ENCODE data around the gene ELL. TPM values are rescaled to one million over a fixed set of nuclear protein-coding genes. Genes with fewer than 3 reads are reported as not detected.
A peak's percentile ranks its signal among the peaks of the same experiment; 100 is the strongest.

ELL gene
- total and polyA plus RNA-seq, 2 experiments from 2014 or later = 11.3 to 20.1 TPM

DNA sequence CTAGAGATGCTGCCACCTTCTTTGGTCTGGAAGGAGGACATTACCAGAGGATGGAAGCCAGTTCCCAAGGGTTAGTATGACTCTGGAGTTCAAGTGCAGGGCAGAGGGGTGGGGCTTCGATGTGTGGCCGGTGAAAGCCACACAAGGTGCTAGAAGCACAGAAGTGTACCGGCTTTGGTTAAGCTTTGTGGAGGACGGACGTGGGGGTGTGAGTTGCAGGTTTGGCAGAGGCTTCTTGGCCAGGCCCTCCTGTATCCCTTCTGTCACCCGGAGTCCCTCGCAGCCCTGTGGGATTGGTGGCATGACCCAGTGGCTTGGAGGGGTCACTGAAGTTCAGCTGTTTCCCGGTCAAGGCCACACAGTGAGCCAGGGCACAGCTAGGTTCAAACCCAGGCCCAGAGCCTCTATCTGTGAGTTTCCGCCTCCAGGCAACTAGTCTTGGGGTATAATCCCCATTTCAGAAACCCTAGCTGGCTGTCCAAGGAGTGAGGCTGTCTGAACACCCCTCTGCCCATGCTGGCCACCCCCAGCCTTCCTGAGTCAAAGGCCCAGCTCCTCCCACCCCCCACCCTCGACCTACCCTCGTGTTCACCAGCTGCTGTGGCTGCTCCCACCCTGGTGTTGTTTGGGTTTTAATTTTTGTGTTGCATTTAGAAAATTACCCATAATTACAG lies 107.2 kb downstream of the ELL start:
- peaks cover 8% of the 10 kb centered on the region for H3K4me1 ChIP-seq (ENCODE audit: insufficient read depth)
- H3K36me3 ChIP-seq (ENCODE audit: insufficient read depth) = no peaks in the 10 kb centered on the region
- H3K4me2 ChIP-seq = no peak overlapping the region
- H3K27ac Mint-ChIP-seq = no peak overlapping the region
- H3K36me3 Mint-ChIP-seq (ENCODE audit: low read depth) = no peaks in the 10 kb centered on the region
- peak; percentile 45 for DNase-seq (ENCODE audit: low spot score)
- no peaks in the 10 kb centered on the region for H3K9me3 Mint-ChIP-seq
- no peaks in the 10 kb centered on the region for H3K79me2 ChIP-seq (replicated peaks; ENCODE audit: insufficient read depth)
- H2AFZ ChIP-seq = no peak overlapping the region
- H3K9me2 ChIP-seq (ENCODE audit: insufficient read depth) = no peaks in the 10 kb centered on the region
- no peak overlapping the region for H3K27ac ChIP-seq (ENCODE audit: low read depth)
- no peaks in the 10 kb centered on the region for H4K20me1 ChIP-seq (replicated peaks; ENCODE audit: insufficient read depth)
- no peak overlapping the region for H3K4me3 Mint-ChIP-seq
- peaks cover 19% of the 10 kb centered on the region for H3K27me3 ChIP-seq (ENCODE audit: insufficient read depth)
- ATAC-seq = no peak
- TF ChIP-seq EZH2phosphoT487 (IDR thresholded peaks at IDR 0.05; ENCODE audit: unreplicated experiment) = no peak
- no peak for TF ChIP-seq POLR2AphosphoS5 (IDR thresholded peaks at IDR 0.05; ENCODE audit: low read depth)
- TF ChIP-seq STAT1 (IDR thresholded peaks at IDR 0.05; ENCODE audit: unreplicated experiment) = no peak
- no peak for TF ChIP-seq ZNF462 (CRISPR knock-in tag; IDR thresholded peaks at IDR 0.05)
- no peak for TF ChIP-seq NANOG (IDR thresholded peaks at IDR 0.05; ENCODE audit: borderline replicate concordance)
- TF ChIP-seq ZNF331 (CRISPR knock-in tag; IDR thresholded peaks at IDR 0.05; ENCODE audit: low read depth) = no peak
- TF ChIP-seq, protein P1, sequence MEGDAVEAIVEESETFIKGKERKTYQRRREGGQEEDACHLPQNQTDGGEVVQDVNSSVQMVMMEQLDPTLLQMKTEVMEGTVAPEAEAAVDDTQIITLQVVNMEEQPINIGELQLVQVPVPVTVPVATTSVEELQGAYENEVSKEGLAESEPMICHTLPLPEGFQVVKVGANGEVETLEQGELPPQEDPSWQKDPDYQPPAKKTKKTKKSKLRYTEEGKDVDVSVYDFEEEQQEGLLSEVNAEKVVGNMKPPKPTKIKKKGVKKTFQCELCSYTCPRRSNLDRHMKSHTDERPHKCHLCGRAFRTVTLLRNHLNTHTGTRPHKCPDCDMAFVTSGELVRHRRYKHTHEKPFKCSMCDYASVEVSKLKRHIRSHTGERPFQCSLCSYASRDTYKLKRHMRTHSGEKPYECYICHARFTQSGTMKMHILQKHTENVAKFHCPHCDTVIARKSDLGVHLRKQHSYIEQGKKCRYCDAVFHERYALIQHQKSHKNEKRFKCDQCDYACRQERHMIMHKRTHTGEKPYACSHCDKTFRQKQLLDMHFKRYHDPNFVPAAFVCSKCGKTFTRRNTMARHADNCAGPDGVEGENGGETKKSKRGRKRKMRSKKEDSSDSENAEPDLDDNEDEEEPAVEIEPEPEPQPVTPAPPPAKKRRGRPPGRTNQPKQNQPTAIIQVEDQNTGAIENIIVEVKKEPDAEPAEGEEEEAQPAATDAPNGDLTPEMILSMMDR (conservative IDR thresholded peaks at IDR 0.05; ENCODE audit: low read depth in 2 of 2) = no peak
- TF ChIP-seq EZH2 (IDR thresholded peaks at IDR 0.05; ENCODE audit: low read depth, unreplicated experiment) = no peak
- TF ChIP-seq JUNB (IDR thresholded peaks at IDR 0.05; ENCODE audit: unreplicated experiment) = no peak
- no peak for TF ChIP-seq REST (IDR thresholded peaks at IDR 0.05; ENCODE audit: unreplicated experiment)
- no peak for TF ChIP-seq ZNF114 (CRISPR knock-in tag; IDR thresholded peaks at IDR 0.05)
- TF ChIP-seq CREB1 (CRISPR knock-in tag; IDR thresholded peaks at IDR 0.05; ENCODE audit: low read depth) = no peak
- TF ChIP-seq, protein P2, sequence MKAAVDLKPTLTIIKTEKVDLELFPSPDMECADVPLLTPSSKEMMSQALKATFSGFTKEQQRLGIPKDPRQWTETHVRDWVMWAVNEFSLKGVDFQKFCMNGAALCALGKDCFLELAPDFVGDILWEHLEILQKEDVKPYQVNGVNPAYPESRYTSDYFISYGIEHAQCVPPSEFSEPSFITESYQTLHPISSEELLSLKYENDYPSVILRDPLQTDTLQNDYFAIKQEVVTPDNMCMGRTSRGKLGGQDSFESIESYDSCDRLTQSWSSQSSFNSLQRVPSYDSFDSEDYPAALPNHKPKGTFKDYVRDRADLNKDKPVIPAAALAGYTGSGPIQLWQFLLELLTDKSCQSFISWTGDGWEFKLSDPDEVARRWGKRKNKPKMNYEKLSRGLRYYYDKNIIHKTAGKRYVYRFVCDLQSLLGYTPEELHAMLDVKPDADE (IDR thresholded peaks at IDR 0.05) = no peak
- no peak overlapping the region for H3K4me3 ChIP-seq
- peaks cover 36% of the 10 kb centered on the region for H3K4me1 Mint-ChIP-seq
- H3F3A ChIP-seq (replicated peaks; ENCODE audit: low read depth) = peaks cover 24% of the 10 kb centered on the region
- H3K27me3 Mint-ChIP-seq (ENCODE audit: insufficient read depth, low read depth, poor library complexity) = peaks cover 39% of the 10 kb centered on the region
